ENCODE data around the gene OGDH. TPM values are rescaled to one million over a fixed set of nuclear protein-coding genes. Genes with fewer than 3 reads are reported as not detected.

OGDH gene
- total and polyA plus RNA-seq, 2 of the 4 experiments (the other 2 are of a cell fraction) = 47.4 to 56.5 TPM

DNA sequence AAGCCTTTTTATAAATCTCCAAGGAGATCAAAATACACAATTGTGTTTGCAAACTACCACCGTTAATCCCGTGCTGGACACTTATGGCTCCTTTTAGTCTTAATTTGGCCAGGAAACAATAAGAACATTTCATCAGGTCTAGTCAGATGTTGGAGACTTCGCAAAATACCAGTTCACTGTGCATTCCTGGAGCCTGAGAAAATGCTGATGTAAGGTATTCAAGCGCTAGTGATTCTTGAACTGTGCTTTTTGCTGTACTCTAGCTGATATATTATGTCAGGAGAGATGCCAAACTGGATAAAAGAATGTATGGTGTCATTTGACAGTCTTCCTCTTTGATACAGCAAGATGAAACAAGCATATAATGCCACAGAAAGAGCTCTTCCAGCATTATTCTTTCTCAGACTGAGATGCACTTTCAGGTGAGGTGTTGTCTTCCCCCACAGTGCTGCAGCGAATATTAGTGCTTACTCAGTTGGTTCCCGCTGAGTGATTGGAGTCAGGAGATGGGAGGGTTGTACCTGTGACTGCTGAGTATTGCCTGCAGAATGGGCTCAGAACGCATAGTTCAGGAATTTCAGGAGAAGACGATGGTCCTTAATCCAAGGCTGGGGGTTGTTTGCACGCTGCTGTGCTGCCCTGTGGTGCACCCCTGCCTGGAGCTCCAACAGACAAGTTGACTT is 59.2 kb downstream of the OGDH start:
- Histone ChIP-seq H3K4me3 (ENCODE audit: insufficient read depth, low read depth, low read length) (no peak overlapping the region), H3K56ac (ENCODE audit: extremely low read depth, insufficient read depth, low read length) (no peak overlapping the region), H3K27ac (ENCODE audit: insufficient read depth, low read length) (no peak overlapping the region), H3K36me3 (ENCODE audit: control insufficient read depth, insufficient read depth, low read length) (peaks cover 8% of the 10 kb centered on the region), H3K4ac (ENCODE audit: low read depth, low read length) (no peak overlapping the region), H4K8ac (ENCODE audit: low read depth in 2 of 2, low read length in 2 of 2) (no peak overlapping the region), H3K4me2 (ENCODE audit: low read depth, low read length) (no peak overlapping the region; the same call in 1 of the 2 replicates), H3K9me1 (ENCODE audit: insufficient read depth, low read length) (peaks cover 13% of the 10 kb centered on the region), H3K9ac (ENCODE audit: low read depth, low read length) (no peak overlapping the region), H2BK15ac (ENCODE audit: low read depth, low read length) (no peak overlapping the region), H3K18ac (ENCODE audit: low read depth, low read length) (no peak overlapping the region), H3K4me1 (ENCODE audit: control insufficient read depth, insufficient read depth, low read length) (no peaks in the 10 kb centered on the region), H2BK5ac (ENCODE audit: low read depth, low read length, poor library complexity, severe bottlenecking) (no peak overlapping the region), H4K20me1 (ENCODE audit: insufficient read depth, low read length) (no peaks in the 10 kb centered on the region), H4K91ac (ENCODE audit: insufficient read depth, low read depth, low read length) (no peak overlapping the region), H3K23ac (ENCODE audit: low read depth, low read length) (no peak overlapping the region), H2BK120ac (ENCODE audit: low read depth, low read length) (no peak overlapping the region), H4K5ac (ENCODE audit: low read depth, low read length) (no peak overlapping the region), H3K9me3 (ENCODE audit: control insufficient read depth, insufficient read depth, low read length) (peaks cover 3% of the 10 kb centered on the region), H2BK20ac (ENCODE audit: low read depth, low read length) (no peak overlapping the region), H3K79me1 (ENCODE audit: low read depth in 1 of 2, low read length in 2 of 2) (peaks cover 13 to 19% of the 10 kb centered on the region in 2 experiments; a peak in 3 of 4 replicates), H3K27me3 (ENCODE audit: control insufficient read depth, insufficient read depth, low read length) (no peaks in the 10 kb centered on the region), H2AK5ac (ENCODE audit: low read depth, low read length) (no peak overlapping the region), H2AFZ (replicated peaks; ENCODE audit: low read length, poor library complexity) (no peak overlapping the region), H2AK9ac (replicated peaks; ENCODE audit: low read depth, low read length, poor library complexity) (no peak overlapping the region), H3K14ac (replicated peaks; ENCODE audit: low read depth, low read length) (no peak overlapping the region)
- WGBS, 2 experiments (ENCODE audit: extremely low coverage in 2 of 2, insufficient read length in 1 of 2) = 85% methylated on average over 4 of the region's 9 CpGs; no CpG with 5 or more reads in 1 of the 2 experiments
- dilution Hi-C loops (cut with HindIII; ENCODE audit: low sequenced_read_pairs, unreplicated experiment) = no loop called here
- in situ Hi-C loops (cut with MboI; ENCODE audit: low sequenced_read_pairs) = no loop called here
- ChIA-PET POLR2A (ENCODE audit: unreplicated experiment) (no interaction called here), CTCF (no interaction called here)
- TF ChIP-seq MAFK (IDR thresholded peaks at IDR 0.05; ENCODE audit: low read depth, low read length) (peak; percentile 97), BHLHE40 (IDR thresholded peaks at IDR 0.05; ENCODE audit: low read depth, low read length) (no peak), MXI1 (IDR thresholded peaks at IDR 0.05; ENCODE audit: borderline replicate concordance, low read depth, low read length) (no peak), RAD21 (IDR thresholded peaks at IDR 0.05; ENCODE audit: low read length) (no peak), SMC3 (IDR thresholded peaks at IDR 0.05; ENCODE audit: low read depth, low read length) (no peak)
- TF ChIP-seq, protein P1, sequence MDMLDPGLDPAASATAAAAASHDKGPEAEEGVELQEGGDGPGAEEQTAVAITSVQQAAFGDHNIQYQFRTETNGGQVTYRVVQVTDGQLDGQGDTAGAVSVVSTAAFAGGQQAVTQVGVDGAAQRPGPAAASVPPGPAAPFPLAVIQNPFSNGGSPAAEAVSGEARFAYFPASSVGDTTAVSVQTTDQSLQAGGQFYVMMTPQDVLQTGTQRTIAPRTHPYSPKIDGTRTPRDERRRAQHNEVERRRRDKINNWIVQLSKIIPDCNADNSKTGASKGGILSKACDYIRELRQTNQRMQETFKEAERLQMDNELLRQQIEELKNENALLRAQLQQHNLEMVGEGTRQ (IDR thresholded peaks at IDR 0.05; ENCODE audit: low read depth, low read length) = no peak
- DNase-seq (peak; percentile 76), ATAC-seq (ENCODE audit: low read depth) (peak; percentile 72)
- intact Hi-C loops (cut with micrococcal nuclease) = no loop called here
- no TSS peak for BruUV-seq (replicated peaks)

Data from IMR-90 (cell line).